GM18505 (cell line): ENCODE results near the gene DLAT.
"Not testable (repeated sequence)": the region's sequence is repeated elsewhere in the genome, so short reads cannot be mapped to it uniquely, and the experiment has no call there.

Source experiments
- ATAC-seq: cut with Tn5 transposase; IDR thresholded peaks from one replicate; pipeline ENCODE4 v1.9.1; 2021; ENCODE audit not compliant: unreplicated experiment
- POLR2A ChIP-seq: IDR thresholded peaks from 4 replicates; pipeline ENCODE4 v1.6.1; 2011; ENCODE audit warnings: borderline replicate concordance; ENCODE audit not compliant: insufficient read depth, insufficient read length; ENCODE audit errors: extremely low read depth

The DLAT gene

DNA sequence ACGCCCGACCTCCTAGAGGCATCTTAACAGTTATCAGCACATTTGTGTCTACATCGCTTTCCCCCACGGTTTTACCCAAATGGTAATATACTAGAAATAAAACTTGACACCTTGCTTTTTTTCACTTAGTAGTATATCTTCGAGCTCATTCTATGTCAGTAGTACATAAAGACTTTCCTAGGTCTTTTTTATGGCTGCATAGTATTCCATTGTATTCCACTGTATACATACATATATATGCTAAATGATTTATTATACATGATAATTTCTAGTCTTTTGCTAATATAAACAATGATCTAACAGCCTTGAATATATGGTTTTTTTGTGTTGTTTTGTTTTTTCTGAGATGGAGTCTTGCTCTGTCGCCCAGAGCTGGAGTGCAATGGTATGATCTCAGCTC lies 34.8 kb upstream of the DLAT start:
- TF ChIP-seq POLR2A, result no peak

DNA sequence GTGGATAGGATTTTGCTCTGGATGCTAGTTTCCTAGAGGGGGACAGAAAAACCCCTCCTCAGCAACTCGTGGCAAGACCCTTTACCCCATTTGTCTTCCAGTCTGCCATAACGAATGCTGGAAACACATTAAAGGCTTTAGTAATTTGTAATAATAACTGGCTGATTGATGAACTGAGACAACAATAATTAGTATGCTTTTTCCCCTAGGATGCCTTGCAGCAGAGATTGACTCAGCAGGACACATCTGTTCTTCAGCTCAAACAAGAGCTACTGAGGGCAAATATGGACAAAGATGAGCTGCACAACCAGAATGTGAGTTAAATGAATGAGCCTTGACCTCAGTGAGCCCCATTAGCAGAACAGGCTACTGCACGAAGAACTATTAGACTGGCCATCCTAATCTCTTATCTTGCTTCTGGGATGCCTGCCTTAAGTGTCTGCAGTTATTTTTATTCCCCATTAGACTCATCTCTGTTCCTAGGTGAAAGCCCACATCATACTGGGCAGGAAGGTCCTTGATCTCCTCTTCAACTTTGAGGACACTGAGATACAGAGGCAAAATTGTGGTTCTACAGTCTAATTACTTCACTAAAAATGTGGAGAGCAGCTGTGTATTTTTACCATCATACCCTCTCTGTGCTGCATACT lies 32.9 kb upstream of the DLAT start:
- no peak for TF ChIP-seq POLR2A
- ATAC-seq, result no peak

More for the DNA sequence above, 34.8 kb upstream of the DLAT start:
- no peak for ATAC-seq

DNA sequence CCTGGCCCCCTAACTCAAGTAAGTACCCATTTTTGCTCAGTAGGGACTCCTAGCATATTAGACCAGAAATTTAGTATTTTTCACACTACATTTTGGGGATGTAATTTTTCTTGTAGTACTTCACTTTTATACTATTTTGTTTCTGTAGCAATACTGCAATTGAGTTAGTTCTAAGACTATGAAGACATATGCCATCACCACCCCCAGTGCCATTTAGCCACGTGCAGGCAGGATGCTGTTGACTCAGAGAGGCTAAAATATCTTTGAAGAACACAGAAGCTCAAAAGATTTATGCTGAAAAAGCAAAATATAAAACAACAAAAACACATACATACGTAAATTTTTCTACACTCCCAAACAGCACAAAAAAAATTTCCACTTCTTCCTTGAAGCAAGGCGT lies 29.1 kb upstream of the DLAT start:
- TF ChIP-seq POLR2A, result no peak
- ATAC-seq, result no peak

DNA sequence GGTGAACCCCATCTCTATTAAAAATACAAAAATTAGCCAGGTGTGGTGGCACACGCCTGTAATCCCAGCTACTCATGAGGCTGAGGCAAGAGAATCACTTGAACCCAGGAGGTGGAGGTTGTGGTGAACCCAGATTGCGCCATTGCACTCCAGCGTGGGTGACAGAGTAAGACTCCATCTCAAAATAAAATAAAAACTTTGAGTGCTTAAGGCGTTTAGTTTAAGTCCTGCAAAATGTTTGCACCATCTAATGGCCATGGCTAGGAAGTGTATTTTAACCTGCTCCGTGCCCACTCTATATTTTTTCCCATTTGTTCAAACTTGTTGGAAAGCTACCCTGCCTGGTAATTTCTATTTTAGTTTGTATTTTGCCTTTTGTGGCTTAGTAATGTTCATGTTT lies 28.5 kb upstream of the DLAT start:
- ATAC-seq, result not testable (repeated sequence)

DNA sequence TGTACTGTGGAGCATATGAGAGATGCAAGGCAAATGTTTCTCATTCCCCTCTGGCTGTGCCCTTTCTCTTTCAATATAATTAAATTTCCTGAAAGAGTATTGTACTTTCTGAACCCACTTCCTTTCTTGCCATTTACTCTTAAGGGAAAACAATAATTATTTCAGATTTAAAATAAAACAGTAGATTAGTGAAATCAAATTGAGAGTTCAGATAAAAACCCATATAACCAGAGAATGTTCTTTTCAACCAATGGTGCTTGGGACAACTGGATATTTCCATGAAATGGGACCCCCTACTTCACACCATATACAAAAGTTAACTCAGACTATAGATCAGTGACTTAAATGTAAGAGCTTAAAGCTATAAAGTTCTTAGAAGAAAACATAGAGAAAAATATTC lies 26.1 kb upstream of the DLAT start:
- ATAC-seq, result no peak
- TF ChIP-seq POLR2A, result no peak

DNA sequence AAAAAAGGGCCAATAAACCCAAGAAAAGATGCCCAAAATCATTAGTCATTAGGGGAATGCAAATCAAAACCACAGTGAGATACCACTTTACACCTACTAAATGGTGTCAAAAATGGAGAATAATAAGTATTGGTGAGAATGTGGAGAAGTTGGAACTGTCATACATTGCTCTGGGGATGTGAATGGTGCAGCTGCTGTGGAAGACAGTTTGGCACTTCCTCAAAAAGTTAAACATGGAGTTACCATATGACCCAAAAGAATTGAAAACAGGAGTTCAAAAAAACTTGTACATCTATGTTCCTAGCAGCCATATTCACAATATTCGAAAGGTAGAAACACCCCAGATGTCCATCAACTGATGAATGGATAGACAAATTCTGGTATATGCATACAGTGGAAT lies 24.5 kb upstream of the DLAT start:
- no peak for TF ChIP-seq POLR2A
- ATAC-seq, result no peak

DNA sequence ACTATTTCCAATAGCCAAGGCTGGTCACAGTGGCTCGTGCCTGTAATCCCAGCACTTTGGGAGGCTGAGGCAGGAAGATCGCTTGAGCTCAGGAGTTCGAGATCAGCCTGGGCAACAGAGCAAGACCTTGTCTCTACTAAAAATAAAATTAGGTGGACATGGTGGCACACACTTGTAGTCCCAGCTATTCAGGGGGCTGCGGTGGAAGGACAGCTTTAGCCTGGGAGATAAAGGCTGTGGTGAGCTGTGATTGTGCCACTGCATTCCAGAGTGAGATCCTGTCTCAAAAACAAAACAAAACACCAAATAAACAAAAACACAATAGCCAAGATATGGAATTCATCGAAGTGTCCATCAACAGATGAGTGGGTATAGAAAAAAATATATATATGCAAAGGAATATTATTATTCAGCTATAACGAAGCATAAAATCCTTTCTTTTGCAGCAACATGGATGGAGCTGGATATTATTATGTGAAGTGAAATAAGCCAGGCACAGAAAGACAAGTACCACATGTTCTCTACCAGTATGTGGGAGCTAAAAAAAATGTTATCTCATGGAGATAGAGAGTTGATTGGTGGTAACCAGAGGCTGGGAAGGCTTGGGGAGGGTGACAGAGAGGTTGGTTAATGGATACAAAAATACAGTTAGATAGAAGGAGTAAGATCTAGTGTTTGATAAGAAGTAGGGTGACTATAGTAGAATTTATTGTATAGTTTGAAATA lies 22.6 kb upstream of the DLAT start:
- no peak for TF ChIP-seq POLR2A
- no peak for ATAC-seq

DNA sequence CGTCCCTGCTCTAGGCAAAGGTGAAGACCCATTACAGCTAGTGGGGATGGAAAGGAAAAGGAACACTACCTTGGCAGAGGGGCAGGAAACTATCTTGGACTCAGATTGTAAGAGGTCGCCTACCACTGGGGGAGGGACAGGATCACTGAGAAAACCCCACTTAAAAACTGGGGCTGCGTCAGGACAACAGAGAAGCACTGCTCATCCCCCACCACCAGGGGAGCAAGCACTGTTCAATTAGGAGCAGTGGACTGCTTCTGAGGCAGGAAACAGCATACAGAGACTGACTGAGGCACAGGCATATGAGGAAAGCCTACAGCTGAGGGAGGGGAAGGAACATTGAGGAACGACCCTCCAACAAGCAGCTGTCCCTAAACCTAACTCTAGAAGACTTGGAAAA lies 20.8 kb upstream of the DLAT start:
- TF ChIP-seq POLR2A, result no peak
- ATAC-seq, result no peak

DNA sequence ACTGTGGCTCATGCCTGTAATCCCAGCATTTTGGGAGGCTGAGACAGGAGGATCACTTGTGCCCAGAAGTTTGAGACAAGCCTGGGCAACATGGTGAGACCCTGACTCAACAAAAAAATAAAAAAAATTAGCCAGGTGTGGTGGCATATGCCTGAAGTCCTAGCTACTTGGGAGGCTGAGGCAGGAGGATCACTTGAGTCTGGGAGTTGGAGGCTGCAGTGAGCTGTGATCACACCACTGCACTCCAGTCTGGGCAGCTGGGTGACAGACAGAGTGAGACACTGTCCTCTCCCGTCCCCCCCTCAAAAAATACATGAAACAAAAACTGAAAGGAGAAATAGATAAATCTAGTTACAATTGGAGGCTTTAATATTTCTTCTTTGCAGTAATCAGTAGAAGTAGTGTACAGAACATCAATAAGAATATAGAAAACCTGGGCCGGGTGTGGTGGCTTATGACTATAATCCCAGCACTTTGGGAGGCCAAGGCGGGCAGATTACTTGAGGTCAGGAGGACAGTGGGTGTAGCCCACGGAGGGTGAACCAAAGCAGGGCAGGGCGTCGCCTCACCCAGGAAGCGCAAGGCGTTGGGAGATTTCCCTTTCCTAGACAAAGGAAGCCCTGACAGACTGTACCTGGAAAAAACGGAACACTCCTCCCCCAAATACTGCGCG lies 19.6 kb upstream of the DLAT start:
- TF ChIP-seq POLR2A, result no peak
- no peak for ATAC-seq

DNA sequence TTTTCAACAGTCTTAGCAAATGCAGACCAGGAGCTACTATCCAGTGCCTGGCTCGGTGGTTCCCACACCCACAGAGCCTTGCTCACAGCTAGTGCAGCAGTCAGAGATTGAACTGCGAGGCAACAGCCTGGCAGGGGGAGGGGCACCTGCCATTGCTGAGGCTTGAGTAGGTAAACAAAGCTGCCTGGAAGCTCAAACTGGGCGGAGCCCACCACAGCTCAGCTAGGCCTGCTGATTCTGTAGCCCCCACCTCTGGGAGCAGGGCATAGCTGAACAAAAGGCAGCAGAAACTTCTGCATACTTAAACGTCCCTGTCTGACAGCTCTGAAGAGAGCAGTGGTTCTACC lies 19.1 kb upstream of the DLAT start:
- ATAC-seq, result not testable (repeated sequence)

DNA sequence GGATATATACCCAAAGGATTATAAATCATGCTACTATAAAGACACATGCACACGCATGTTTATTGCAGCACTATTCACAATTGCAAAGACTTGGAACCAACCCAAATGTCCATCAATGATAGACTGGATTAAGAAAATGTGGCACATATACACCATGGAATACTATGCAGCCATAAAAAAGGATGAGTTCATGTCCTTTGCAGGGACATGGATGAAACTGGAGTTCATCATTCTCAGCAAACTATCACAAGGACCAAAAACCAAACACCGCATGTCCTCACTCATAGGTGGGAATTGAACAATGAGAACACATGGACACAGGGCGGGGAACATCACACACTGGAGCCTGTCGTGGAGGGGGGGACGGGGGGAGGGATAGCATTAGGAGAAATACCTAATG lies 13.8 kb upstream of the DLAT start:
- not testable (repeated sequence) for ATAC-seq

DNA sequence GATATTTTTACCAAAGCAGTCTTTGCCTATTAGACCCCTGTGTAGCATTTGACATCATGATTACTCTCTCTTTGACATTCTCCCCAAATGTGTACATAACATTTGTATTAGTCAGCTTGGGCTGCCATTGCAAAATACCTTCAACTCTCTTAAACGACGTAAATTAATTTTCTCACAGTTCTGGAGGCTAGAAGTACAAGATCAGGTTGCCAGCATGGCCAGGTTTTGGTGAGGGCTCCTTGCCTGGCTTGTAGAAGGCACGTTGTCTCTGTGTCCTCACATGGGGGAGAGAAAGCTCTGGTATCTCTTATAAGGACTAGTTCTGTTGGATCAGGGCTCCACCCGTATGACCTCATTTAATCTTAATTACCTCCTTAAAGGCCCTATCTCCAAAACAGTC lies 12.3 kb upstream of the DLAT start:
- no peak for TF ChIP-seq POLR2A
- no peak for ATAC-seq

DNA sequence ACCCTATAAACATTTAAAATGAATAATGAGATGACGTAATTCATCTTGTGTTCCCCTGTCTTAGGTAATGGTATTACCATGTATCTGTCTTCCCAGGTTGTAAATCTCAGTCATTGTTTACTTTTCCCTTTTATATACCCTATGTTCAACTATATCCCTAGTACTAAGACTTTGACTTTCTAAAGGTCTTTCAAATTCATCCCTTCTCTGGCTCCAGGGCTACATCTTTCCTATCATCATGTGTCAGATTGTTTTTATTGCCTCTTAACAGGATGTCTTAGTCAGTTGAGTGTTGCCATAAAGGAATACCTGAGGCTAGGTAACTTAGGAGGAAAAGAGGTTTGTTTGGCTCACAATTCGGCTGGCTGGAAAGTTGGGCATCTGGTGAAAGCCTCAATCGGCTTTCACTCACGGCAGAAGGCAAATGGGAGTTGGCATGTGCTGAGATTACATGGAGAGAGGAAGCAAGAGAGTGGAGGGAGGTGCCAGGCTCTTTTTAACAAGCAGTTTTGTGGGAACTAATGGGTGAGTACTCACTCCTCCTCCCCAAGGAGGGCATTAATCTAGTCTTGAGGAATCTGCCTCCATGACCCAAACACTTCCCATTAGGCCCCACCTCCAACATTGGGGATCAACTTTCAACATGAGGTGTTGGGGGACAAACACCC lies 11.6 kb upstream of the DLAT start:
- no peak for ATAC-seq
- TF ChIP-seq POLR2A, result no peak

DNA sequence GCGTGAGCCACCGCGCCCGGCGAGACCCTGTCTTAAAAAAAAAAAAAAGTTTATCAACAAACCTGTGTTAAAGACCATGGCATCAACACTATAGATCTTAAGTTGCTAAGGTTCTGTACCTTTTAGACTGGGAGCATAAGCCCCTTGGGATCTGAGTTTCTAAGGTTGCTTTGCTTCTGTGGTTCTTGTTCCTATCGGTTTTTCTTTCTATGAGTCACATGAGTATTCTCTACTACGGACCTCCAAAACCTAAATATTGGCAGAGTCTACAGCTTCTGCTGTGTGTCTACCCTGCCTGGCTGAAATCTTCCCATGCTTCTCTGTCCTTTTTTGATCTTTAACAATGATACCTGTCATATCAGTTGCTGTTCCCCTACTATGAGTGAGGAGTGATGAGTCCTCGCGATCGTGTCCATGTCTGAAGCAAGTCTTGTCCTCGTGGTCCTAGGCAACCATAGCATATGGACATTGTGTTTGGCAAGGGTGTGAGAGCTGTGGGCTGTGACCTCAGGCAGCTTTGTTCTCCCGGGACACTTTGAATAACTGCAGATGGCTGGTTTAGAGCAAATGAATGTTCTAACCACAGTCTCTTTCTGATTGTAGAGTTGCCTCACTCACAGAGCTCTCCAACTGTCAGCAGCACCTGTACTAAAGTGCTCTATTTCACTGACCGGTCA lies 9.0 kb upstream of the DLAT start:
- peak; percentile 77 for ATAC-seq
- no peak for TF ChIP-seq POLR2A

DNA sequence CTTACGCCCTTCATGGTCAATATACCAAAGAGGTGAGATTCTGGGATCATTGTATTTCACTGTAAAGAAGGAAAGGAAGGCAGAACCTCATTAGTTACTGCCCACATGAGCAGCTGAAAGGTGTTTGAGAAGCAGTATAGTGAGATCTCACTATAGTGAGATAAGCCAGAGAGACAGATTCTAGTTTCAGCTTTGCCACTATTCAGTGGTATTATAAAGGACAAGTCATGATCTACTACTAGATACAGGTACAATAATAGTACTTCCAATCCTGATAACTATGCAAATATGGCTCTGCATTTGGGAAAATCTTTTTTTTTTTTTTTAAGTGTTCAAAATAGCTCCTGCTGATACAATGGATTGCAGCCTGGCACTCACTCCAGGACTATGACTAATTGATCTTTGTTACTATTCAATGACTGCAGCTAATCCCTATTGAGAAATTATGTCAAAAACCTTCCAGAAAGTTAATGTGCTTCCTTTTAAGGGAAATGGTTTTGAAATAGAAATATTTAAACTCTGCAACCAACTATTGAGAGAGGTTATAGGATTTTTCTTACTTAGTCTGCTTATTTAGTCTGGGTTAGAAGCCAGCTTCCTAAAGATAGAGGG lies 8.3 kb upstream of the DLAT start:
- ATAC-seq, result peak; percentile 39
- TF ChIP-seq POLR2A, result no peak
